Measurements from ENCODE around the gene AMMECR1L.
"Not testable (repeated sequence)": the region's sequence is repeated elsewhere in the genome, so short reads cannot be mapped to it uniquely, and the experiment has no call there.

AMMECR1L gene

DNA sequence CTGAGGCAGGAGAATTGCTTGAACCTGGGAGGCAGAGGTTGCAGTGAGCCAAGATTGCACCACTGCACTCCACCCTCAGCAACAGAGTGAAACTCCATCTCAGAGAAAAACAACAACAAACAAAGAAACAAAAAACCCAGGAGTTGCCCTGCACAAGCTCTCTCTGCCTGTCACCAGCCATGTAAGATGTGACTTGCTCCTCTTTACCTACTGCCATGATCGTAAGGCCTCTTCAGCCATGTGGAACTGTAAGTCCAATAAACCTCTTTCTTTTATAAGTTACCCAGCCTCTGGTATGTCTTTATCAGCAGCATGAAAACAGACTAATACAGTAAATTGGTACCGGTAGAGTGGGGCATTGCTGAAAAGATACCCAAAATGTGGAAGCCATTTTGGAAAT lies 59.0 kb downstream of the AMMECR1L start:
- H3K27me3 Mint-ChIP-seq, ATAC-seq, H3K4me3 Mint-ChIP-seq, DNase-seq, H3K27ac Mint-ChIP-seq: not testable (repeated sequence)
- Mint-ChIP-seq H3K9me3 (peaks cover 30 to 44% of the 10 kb centered on the region in 2 donors), H3K4me1 (peaks cover 38% of the 10 kb centered on the region)

- Mint-ChIP-seq H3K9me3 (peaks cover 32 to 50% of the 10 kb centered on the region in 2 donors), H3K27ac (no peak overlapping the region), H3K4me3 (no peak overlapping the region), H3K27me3 (peaks cover 6% of the 10 kb centered on the region), H3K4me1 (peaks cover 32% of the 10 kb centered on the region)
- ATAC-seq (no peak), DNase-seq (no peak)
Observed at GRCh38 chr2:127826047-127826446, 59.7 kb downstream of the AMMECR1L start.

DNA sequence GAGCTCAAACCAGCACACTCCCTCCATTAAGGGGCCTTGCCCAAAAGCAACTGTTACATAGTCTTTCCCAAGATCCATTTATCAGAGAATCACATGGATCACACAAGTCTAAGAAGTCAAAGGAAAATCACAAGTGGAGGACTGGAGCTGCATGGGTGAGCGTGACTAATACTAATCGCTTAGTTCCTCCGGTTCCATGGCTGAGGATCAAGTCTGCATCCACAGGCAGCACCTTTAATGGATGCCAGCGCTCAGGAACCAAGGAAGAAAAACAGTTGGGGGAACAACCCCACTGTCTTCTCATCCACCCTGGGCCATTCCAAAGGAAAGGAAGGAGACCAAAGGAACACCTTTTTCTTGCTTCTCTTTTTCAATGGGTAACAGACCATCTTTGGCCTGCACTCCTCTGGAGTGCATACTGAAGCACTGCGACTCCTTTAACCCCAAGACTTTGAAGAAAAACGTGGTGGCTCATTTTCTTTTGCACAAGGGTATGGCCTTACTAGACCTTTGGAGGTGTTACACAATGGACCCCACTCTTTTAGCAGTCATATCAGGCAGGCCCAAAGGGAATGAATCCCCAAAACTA lies 65.6 kb downstream of the AMMECR1L start:
- H3K27me3 Mint-ChIP-seq, result peaks cover 26% of the 10 kb centered on the region
- ATAC-seq, result no peak
- DNase-seq, result no peak
- no peaks in the 10 kb centered on the region for H3K4me1 Mint-ChIP-seq
- H3K4me3 Mint-ChIP-seq, result no peak overlapping the region
- no peak overlapping the region for H3K27ac Mint-ChIP-seq
- peaks cover 20 to 32% of the 10 kb centered on the region in 2 donors for H3K9me3 Mint-ChIP-seq

GRCh38 chr2:127818794-127819425 lies 66.8 kb downstream of the AMMECR1L start:
- Mint-ChIP-seq H3K9me3 (peaks cover 20 to 32% of the 10 kb centered on the region in 2 donors), H3K27ac (no peak overlapping the region), H3K27me3 (peaks cover 26% of the 10 kb centered on the region), H3K4me3 (no peak overlapping the region), H3K4me1 (no peaks in the 10 kb centered on the region)
- ATAC-seq, result no peak
- no peak for DNase-seq

GRCh38 chr2:127818241-127818640 lies 67.5 kb downstream of the AMMECR1L start:
- no peak for DNase-seq
- Mint-ChIP-seq H3K4me3 (no peak overlapping the region), H3K9me3 (peaks cover 20 to 32% of the 10 kb centered on the region in 2 donors), H3K27ac (no peak overlapping the region), H3K4me1 (no peaks in the 10 kb centered on the region), H3K27me3 (peaks cover 26% of the 10 kb centered on the region)
- no peak for ATAC-seq

GRCh38 chr2:127814677-127815076 lies 71.1 kb downstream of the AMMECR1L start:
- DNase-seq (no peak), ATAC-seq (no peak)
- Mint-ChIP-seq H3K9me3 (peaks cover 5 to 8% of the 10 kb centered on the region in 2 donors), H3K27me3 (peaks cover 27% of the 10 kb centered on the region), H3K27ac (no peak overlapping the region), H3K4me3 (no peak overlapping the region), H3K4me1 (peaks cover 18% of the 10 kb centered on the region)

- H3K9me3 Mint-ChIP-seq, DNase-seq, ATAC-seq, H3K27ac Mint-ChIP-seq, H3K4me3 Mint-ChIP-seq, H3K27me3 Mint-ChIP-seq: not testable (repeated sequence)
- H3K4me1 Mint-ChIP-seq, result peaks cover 35% of the 10 kb centered on the region
Observed at GRCh38 chr2:127812441-127812840, 73.3 kb downstream of the AMMECR1L start.

Data from stimulated activated naive CD8-positive, alpha-beta T cell treated with anti-CD3 and anti-CD28 coated beads, Interleukin-15, amount 100 ng/mL, for 72 hours (primary cell).